Memory B cell (primary cell): Measurements from ENCODE around the gene MARK3.
A peak's percentile ranks its signal among the peaks of the same experiment; 100 is the strongest.

Experiments
- ATAC-seq: fragments of 150-1000 bp; cut with Tn5 transposase; 2 replicates; pipeline ENCODE4 v1.10.0; 2021; ENCODE audit warnings: low read depth, mild to moderate bottlenecking, moderate library complexity
- DNase-seq, 2 donors: peaks; one replicate each; pipeline ENCODE4 v3.0.0; 2022; ENCODE audit warnings: low spot score in 2 of 2
- H3K27ac Mint-ChIP-seq: one replicate; pipeline ENCODE4 v1.8.0; 2022; ENCODE audit warnings: mild to moderate bottlenecking, moderate library complexity, mixed read lengths
- H3K27me3 Mint-ChIP-seq: one replicate; pipeline ENCODE4 v1.8.0; 2022; ENCODE audit warnings: mixed read lengths
- H3K36me3 Mint-ChIP-seq: one replicate; pipeline ENCODE4 v1.8.0; 2022; ENCODE audit warnings: mild to moderate bottlenecking, mixed read lengths
- H3K4me1 Mint-ChIP-seq: one replicate; pipeline ENCODE4 v1.8.0; 2022; ENCODE audit warnings: mixed read lengths
- H3K4me3 Mint-ChIP-seq: one replicate; pipeline ENCODE4 v1.8.0; 2022; ENCODE audit warnings: mild to moderate bottlenecking, moderate library complexity, mixed read lengths
- H3K9me3 Mint-ChIP-seq: one replicate; pipeline ENCODE4 v1.8.0; 2022; ENCODE audit warnings: mixed read lengths

MARK3 gene

DNA sequence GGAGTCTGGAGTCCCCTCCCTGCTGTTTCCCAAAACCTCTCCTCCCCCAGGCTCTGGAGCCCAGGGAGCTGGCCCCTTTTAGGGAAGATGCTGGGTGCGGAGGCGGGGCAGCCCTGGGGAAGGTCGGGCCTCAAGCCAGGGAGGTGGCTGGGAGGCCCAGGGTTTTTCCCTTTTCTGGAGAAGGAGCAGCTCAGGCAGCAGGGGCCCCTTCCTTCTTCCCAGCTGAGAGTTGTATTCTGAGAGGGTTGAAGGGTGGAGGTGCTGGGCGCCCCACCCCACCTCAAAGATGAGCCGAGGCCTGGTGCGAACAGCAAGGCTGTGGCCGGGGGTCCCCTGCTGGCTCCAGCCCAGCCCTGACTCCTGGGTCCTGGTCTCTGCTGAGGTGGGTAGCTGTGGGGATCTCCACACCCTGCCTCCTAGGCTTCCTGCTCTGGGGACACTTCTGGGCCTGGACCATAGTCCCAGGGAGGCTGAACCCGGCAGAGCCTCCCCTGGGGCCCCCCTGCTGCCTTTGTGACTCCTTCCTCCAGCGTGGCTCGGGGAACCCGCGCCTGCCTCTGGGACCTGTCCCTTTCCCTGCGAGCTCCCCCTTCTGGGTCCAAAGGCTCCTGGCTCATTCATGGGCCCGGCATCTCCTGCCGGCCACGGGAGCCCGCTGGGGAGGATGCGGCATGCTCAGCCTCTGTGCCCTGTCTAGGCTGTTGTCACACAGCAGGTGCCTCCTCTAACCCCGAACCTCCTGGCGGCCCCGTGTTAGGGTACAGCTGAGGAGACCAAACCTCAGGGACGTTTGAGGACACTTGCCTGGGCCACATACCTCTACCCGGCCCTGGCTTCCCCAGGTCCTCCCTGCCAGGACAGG, 148.2 kb downstream of the MARK3 start:
- Mint-ChIP-seq H3K4me1 (peaks cover 18% of the 10 kb centered on the region), H3K36me3 (peaks cover 3% of the 10 kb centered on the region), H3K4me3 (no peak overlapping the region), H3K9me3 (no peaks in the 10 kb centered on the region), H3K27me3 (no peaks in the 10 kb centered on the region), H3K27ac (no peak overlapping the region)
- ATAC-seq = no peak
- DNase-seq = no peak

- no peak overlapping the region for H3K4me3 Mint-ChIP-seq
- peaks cover 3% of the 10 kb centered on the region for H3K36me3 Mint-ChIP-seq
- H3K4me1 Mint-ChIP-seq = peaks cover 18% of the 10 kb centered on the region
- DNase-seq = no peak
- ATAC-seq = no peak
- no peaks in the 10 kb centered on the region for H3K27me3 Mint-ChIP-seq
- no peak overlapping the region for H3K27ac Mint-ChIP-seq
- H3K9me3 Mint-ChIP-seq = no peaks in the 10 kb centered on the region
Measured at GRCh38 chr14:103533999-103534575, 148.9 kb downstream of the MARK3 start.

DNA sequence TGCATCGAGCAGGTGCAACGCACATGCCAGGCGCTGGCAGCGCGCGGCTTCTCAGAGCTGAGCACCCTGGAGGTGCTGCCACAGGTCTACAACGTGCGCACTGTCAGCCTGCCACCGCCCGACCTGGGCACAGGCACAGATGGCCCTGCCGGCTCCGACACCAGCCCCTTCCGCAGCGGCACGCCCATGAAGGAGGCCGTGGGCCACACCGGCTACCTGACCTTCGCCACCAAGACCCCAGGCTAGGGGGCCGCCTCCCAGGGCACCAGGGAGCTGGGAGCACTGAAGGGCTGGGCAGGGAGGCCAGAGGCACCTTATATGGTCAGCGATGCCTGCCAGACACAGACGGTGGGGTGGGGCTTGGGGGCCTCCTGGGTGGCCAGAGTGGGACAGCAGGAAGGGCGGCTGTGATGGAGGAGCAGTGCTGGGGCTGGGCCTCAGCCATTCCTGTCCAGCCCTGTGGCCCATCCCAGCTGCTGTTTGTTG, 149.4 kb downstream of the MARK3 start:
- H3K27ac Mint-ChIP-seq = no peak overlapping the region
- H3K27me3 Mint-ChIP-seq = peaks cover 2% of the 10 kb centered on the region
- ATAC-seq = no peak
- H3K9me3 Mint-ChIP-seq = no peaks in the 10 kb centered on the region
- H3K4me3 Mint-ChIP-seq = no peak overlapping the region
- DNase-seq = no peak
- H3K36me3 Mint-ChIP-seq = peaks cover 3% of the 10 kb centered on the region
- peaks cover 17% of the 10 kb centered on the region for H3K4me1 Mint-ChIP-seq

GRCh38 chr14:103535081-103535890, 150.1 kb downstream of the MARK3 start:
- H3K4me3 Mint-ChIP-seq = no peak overlapping the region
- H3K27ac Mint-ChIP-seq = no peak overlapping the region
- DNase-seq (no peak), ATAC-seq (no peak)
- peaks cover 3% of the 10 kb centered on the region for H3K36me3 Mint-ChIP-seq
- peaks cover 2% of the 10 kb centered on the region for H3K27me3 Mint-ChIP-seq
- H3K9me3 Mint-ChIP-seq = no peaks in the 10 kb centered on the region
- H3K4me1 Mint-ChIP-seq = peaks cover 12% of the 10 kb centered on the region

- Mint-ChIP-seq H3K9me3 (no peaks in the 10 kb centered on the region), H3K27ac (no peak overlapping the region), H3K4me3 (no peak overlapping the region), H3K4me1 (peaks cover 9% of the 10 kb centered on the region), H3K36me3 (peaks cover 3% of the 10 kb centered on the region), H3K27me3 (peaks cover 2% of the 10 kb centered on the region)
- ATAC-seq (no peak), DNase-seq (no peak)
Measured at GRCh38 chr14:103535891-103536565, 150.8 kb downstream of the MARK3 start.

- H3K27ac Mint-ChIP-seq = no peak overlapping the region
- H3K4me1 Mint-ChIP-seq = peaks cover 2% of the 10 kb centered on the region
- H3K27me3 Mint-ChIP-seq = peaks cover 3% of the 10 kb centered on the region
- no peaks in the 10 kb centered on the region for H3K9me3 Mint-ChIP-seq
- H3K36me3 Mint-ChIP-seq = peaks cover 2% of the 10 kb centered on the region
- H3K4me3 Mint-ChIP-seq = no peak overlapping the region
- ATAC-seq = no peak
- DNase-seq = no peak
Measured at GRCh38 chr14:103536693-103537092, 151.5 kb downstream of the MARK3 start.

DNA sequence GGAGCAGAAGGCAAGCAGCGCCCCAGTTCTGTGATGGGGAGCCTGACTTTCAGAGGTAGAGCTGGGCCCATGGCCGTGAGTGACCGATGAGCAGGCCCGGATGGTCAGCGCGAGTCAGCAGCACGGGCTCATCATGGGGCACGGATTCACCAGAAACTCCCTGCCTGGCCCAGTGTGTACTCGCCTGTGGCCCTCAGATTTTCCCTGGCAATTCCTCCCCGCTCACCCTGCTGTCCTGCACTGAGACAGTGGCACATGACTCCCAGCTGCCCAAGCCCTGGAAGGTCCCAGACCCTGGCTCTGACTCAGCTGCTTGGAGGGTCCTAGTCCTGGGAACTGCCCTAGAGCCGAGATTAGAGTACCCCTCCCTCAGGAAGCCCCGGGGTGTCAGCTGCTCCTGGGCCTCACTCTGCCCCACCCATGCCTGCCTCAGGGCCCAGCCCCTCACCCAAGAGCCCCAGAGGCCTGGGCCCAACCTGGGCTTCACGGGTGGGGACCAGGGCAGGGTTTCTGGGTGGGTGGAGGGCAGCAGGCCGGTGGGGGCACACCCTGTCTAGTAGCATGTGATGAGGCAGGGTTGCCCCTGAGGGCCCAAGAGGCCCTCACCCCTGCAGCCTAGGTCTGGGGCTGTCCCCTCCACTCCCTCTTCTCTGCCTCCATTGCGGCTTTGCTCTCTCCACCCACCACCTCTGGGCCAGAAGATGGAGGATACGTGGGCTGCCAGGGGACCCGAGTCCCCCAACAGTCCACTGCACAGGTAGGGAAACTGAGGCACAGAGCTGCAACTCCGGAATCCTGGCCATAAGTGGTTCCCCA, 152.2 kb downstream of the MARK3 start:
- no peaks in the 10 kb centered on the region for H3K9me3 Mint-ChIP-seq
- no peak overlapping the region for H3K27ac Mint-ChIP-seq
- H3K36me3 Mint-ChIP-seq = no peaks in the 10 kb centered on the region
- ATAC-seq (no peak), DNase-seq (no peak)
- H3K4me3 Mint-ChIP-seq = no peak overlapping the region
- H3K4me1 Mint-ChIP-seq = peaks cover 2% of the 10 kb centered on the region
- H3K27me3 Mint-ChIP-seq = peaks cover 6% of the 10 kb centered on the region

DNA sequence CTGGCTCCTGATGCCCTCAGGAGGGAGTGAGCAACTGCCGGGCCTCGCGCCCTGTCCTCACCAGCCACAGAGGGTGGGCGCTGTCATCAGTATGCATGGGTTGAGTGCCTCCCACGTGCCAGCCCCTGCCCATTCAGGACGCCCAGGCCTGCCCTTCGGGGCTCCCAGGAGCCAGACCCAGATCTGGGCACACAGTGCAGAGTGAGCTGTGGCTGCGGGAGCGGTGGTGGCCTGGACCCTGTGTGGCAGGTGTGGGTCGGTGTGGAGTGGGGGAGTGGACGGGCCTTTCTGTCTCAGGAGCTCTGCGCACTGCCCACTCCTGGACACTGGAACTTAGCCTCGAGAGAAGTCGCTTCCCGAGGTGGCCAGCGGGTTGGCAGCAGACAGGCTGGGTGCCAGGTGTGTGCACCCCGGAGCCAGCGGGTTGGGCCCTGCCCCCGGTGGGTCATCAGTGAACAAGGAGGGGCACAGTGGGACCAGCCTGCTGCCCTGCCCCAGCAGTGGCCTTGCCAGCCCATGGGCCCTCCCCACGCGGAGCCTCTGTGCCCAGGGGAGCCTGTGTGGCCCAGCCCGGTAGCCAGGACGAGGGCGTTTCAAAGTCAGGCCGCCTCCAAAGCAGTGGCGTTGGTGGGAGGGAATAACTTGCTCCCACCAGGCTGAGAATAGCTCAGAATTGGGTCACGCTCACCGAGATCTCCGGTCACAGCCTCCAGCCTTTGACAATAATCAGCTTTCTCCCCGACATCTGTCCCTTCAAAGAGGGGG, 153.3 kb downstream of the MARK3 start:
- Mint-ChIP-seq H3K27me3 (peaks cover 6% of the 10 kb centered on the region), H3K27ac (no peak overlapping the region), H3K36me3 (no peaks in the 10 kb centered on the region), H3K4me3 (no peak overlapping the region), H3K9me3 (no peaks in the 10 kb centered on the region), H3K4me1 (peaks cover 2% of the 10 kb centered on the region)
- ATAC-seq (no peak), DNase-seq (no peak)

GRCh38 chr14:103539056-103539825, 154.0 kb downstream of the MARK3 start:
- DNase-seq = no peak
- ATAC-seq = peak; percentile 57
- Mint-ChIP-seq H3K27me3 (peaks cover 6% of the 10 kb centered on the region), H3K4me3 (no peak overlapping the region), H3K9me3 (no peaks in the 10 kb centered on the region), H3K36me3 (no peaks in the 10 kb centered on the region), H3K27ac (no peak overlapping the region), H3K4me1 (peaks cover 2% of the 10 kb centered on the region)

DNA sequence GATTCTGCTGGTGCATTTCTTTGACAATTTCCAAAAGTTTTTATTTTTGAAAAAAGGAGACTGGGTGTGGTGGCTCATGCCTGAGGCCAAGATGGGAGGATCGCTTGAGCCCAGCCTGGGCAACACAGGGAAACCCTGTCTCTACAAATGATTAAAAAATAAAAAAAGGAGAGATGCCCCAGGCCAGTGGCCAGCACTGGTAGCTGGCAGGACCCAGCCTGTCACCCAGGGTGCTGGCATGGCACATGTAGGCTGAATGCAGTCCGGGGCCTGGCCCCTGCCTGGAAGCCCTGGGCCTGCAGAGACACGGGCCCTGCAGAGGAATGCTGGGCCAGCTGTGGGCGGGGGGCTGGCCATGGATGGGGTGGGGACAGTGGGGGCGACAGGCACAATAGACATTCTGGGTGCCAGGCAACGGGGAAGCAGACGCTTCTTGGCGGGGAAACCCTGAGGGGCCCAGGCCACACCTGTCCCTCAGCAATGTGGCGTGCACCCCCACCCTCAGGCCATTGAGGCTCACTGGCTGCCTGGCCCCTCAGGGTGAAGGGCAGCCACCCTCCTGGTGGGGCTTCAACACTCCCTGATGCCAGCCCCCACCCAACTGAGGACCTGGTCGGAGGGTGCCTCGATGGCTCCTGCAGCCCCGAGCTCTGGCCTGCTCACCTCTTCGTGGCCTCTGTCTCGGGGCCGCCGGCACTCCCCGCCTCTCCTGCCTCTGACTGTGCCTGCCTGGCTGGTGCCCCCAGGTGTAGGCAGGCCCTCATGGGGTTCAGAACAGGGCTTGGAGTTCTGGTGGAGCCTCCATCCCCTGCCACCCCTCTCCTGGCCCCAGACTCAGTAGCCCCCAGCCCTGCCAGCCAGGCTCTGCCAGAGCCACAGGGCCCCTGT, 155.8 kb downstream of the MARK3 start:
- Mint-ChIP-seq H3K36me3 (no peaks in the 10 kb centered on the region), H3K4me1 (peaks cover 3% of the 10 kb centered on the region), H3K27me3 (peaks cover 8% of the 10 kb centered on the region), H3K9me3 (no peaks in the 10 kb centered on the region), H3K27ac (no peak overlapping the region), H3K4me3 (no peak overlapping the region)
- no peak for DNase-seq
- peak; percentile 41 for ATAC-seq
